ENCODE measurements around the gene DMXL1.
"Not testable (repeated sequence)": the region's sequence is repeated elsewhere in the genome, so short reads cannot be mapped to it uniquely, and the experiment has no call there.

Gene DMXL1

GRCh38 chr5:119123280-119123679 lies 52.4 kb downstream of the DMXL1 start:
- H3K4me3 ChIP-seq (ENCODE audit: low read depth, low read length) = no peak overlapping the region
- TF ChIP-seq CTCF (IDR thresholded peaks at IDR 0.05; ENCODE audit: low read depth, low read length) = no peak

- no peak overlapping the region for H3K4me3 ChIP-seq (ENCODE audit: low read depth, low read length)
- no peak for TF ChIP-seq CTCF (IDR thresholded peaks at IDR 0.05; ENCODE audit: low read depth, low read length)
Observed at GRCh38 chr5:119129770-119130169, 58.9 kb downstream of the DMXL1 start.

- no peak overlapping the region for H3K4me3 ChIP-seq (ENCODE audit: low read depth, low read length)
- TF ChIP-seq CTCF (IDR thresholded peaks at IDR 0.05; ENCODE audit: low read depth, low read length) = no peak
Observed at GRCh38 chr5:119131530-119132304, 60.8 kb downstream of the DMXL1 start.

- not testable (repeated sequence) for H3K4me3 ChIP-seq (ENCODE audit: low read depth, low read length)
Observed at GRCh38 chr5:119135743-119136142, 64.9 kb downstream of the DMXL1 start.

GRCh38 chr5:119136666-119137318 lies 65.9 kb downstream of the DMXL1 start:
- TF ChIP-seq CTCF (IDR thresholded peaks at IDR 0.05; ENCODE audit: low read depth, low read length) = no peak
- H3K4me3 ChIP-seq (ENCODE audit: low read depth, low read length) = no peak overlapping the region

- H3K4me3 ChIP-seq (ENCODE audit: low read depth, low read length) = no peak overlapping the region
- no peak for TF ChIP-seq CTCF (IDR thresholded peaks at IDR 0.05; ENCODE audit: low read depth, low read length)
Observed at GRCh38 chr5:119153629-119154028, 82.7 kb downstream of the DMXL1 start.

GRCh38 chr5:119158144-119158543 lies 87.3 kb downstream of the DMXL1 start:
- no peak for TF ChIP-seq CTCF (IDR thresholded peaks at IDR 0.05; ENCODE audit: low read depth, low read length)
- H3K4me3 ChIP-seq (ENCODE audit: low read depth, low read length) = no peak overlapping the region

Measured in WI38 (cell line).